Stimulated activated effector memory CD8-positive, alpha-beta T cell treated with anti-CD3 and anti-CD28 coated beads, Interleukin-12 subunit alpha, Interleukin-12 subunit beta, amount 100 ng/mL, for 72 hours (primary cell): ENCODE measurements around the gene MMP28.

ENCODE experiments used
- ATAC-seq: fragments of 150-1000 bp; cut with Tn5 transposase; 2 replicates; pipeline ENCODE4 v1.10.0; 2021
- DNase-seq, 2 donors: peaks; one replicate each; pipeline ENCODE4 v3.0.0; 2021 to 2022; ENCODE audit warnings: low spot score in 2 of 2
- H3K27ac Mint-ChIP-seq: one replicate; pipeline ENCODE4 v1.8.0; 2022; ENCODE audit warnings: mild to moderate bottlenecking, mixed read lengths
- H3K36me3 Mint-ChIP-seq: one replicate; pipeline ENCODE4 v1.8.0; 2022; ENCODE audit warnings: mild to moderate bottlenecking, mixed read lengths
- H3K4me1 Mint-ChIP-seq: one replicate; pipeline ENCODE4 v1.8.0; 2022; ENCODE audit warnings: mixed read lengths
- H3K4me3 Mint-ChIP-seq: one replicate; pipeline ENCODE4 v1.8.0; 2022; ENCODE audit warnings: mild to moderate bottlenecking, mixed read lengths
- H3K9me3 Mint-ChIP-seq: one replicate; pipeline ENCODE4 v1.8.0; 2022; ENCODE audit warnings: mixed read lengths

The MMP28 gene

DNA sequence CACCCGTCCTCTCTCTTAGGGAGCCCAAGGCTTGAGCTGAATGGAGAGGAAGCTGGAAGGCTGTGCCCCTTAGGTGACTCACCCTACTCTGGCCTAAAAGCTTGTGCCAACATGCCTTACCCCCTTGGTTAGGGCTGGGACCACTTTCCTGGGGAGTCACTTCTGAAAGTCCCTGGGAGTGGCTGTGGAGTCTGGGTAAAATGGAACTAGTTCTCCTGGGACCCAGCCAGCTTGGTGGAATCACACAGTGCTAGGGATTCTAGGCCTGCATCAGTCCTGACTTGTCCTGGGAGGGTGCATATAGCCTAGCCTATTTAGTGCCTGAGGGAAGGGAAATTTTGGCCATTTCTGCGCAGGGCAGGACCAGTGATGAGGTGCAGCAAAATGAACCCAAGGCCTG lies 10.5 kb downstream of the MMP28 start:
- Mint-ChIP-seq H3K36me3 (no peaks in the 10 kb centered on the region), H3K4me3 (no peak overlapping the region), H3K27ac (no peak overlapping the region), H3K4me1 (no peaks in the 10 kb centered on the region), H3K9me3 (no peaks in the 10 kb centered on the region)
- no peak for DNase-seq
- ATAC-seq = no peak

DNA sequence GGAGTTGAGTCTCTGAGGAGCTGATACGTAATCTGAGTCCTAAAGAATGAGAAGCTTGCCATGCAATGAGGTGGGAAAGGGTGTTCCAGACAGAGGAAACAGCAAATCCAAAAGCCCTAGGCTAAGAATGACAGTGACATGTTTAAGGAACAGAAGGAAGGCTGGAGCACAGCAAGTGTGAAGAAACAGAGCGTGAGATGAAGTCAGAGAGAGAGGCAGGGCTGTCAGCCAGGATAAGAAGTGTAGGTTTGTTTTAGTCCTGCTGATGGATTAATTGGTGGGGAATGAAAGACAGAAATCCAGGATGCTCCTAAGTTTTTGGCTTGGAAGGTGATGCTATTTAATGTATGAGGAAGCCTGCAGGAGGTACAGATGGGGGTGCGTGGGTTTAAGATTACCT lies 14.5 kb downstream of the MMP28 start:
- DNase-seq (no peak), ATAC-seq (no peak)
- Mint-ChIP-seq H3K36me3 (no peaks in the 10 kb centered on the region), H3K4me3 (no peak overlapping the region), H3K4me1 (no peaks in the 10 kb centered on the region), H3K9me3 (no peaks in the 10 kb centered on the region), H3K27ac (no peak overlapping the region)

DNA sequence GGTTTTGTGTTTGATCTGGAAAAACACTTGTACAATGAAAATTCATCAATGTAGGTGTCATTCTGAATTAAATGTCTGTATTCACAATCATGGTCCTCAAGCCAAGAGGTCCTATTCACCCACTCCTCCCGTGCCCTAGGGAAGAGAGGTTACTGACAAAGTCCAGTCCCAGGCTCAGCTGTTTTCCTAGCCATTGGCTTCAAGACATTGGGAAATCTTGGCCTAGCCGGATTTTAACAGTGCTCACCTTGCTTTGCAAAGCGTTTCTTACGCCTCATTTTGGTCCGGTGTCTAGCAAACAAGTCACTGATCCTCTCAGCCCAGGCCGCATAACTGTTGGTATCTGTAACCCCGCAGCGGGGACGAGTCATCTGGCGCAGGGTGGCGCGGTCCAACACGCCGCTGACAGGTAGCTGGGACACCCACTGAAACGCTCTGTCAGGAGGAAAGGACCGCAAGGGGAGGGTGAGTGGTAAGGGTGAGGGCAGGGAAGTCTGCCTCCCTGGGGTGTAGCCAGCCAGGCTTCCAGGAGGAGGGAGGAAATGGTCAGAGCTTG lies 16.7 kb downstream of the MMP28 start:
- Mint-ChIP-seq H3K9me3 (no peaks in the 10 kb centered on the region), H3K4me3 (no peak overlapping the region), H3K27ac (no peak overlapping the region), H3K36me3 (no peaks in the 10 kb centered on the region), H3K4me1 (no peaks in the 10 kb centered on the region)
- DNase-seq (no peak), ATAC-seq (no peak)

DNA sequence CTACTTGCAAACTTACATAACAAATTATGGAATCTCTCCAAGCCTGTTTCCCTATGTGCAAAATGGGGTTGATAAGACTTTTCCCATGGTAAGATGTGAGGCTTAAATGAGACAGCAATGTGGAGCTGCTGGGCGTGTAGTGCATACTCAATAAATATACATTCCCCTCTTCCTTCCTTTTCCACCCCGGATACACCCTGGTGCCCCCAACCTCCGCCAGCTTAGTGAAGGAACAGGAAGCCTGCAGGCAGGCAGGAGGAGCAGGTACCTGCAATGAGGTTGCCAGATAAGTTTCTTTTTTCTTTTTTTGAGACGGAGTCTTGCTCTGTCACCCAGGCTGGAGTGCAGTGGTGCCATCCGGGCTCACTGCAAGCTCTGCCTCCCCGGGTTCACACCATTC lies 19.9 kb downstream of the MMP28 start:
- H3K27ac Mint-ChIP-seq = no peak overlapping the region
- no peak overlapping the region for H3K4me3 Mint-ChIP-seq
- ATAC-seq (no peak), DNase-seq (no peak)
- no peaks in the 10 kb centered on the region for H3K9me3 Mint-ChIP-seq
- H3K36me3 Mint-ChIP-seq = no peaks in the 10 kb centered on the region
- no peaks in the 10 kb centered on the region for H3K4me1 Mint-ChIP-seq

DNA sequence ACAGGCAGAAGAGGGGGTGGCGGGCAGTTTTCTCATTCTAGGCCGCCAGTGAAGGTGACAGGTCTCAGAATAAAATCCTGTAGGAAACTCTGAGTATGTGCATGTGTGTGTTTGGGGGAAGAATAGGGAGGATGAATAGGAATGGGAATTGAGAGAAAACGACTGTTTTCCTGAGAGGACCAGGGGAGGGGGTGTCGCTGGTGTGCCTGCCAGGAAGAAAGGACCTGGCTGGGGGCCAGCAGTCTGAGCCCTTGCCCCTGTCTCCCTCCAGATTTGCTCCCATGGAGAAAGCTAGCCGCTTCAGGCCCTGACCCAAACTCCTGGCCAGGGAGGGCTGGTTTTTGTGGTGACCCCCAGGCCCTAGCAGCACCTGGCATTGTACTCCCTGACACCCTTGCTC lies 20.4 kb downstream of the MMP28 start:
- ATAC-seq (no peak), DNase-seq (no peak)
- no peak overlapping the region for H3K27ac Mint-ChIP-seq
- no peaks in the 10 kb centered on the region for H3K9me3 Mint-ChIP-seq
- H3K4me1 Mint-ChIP-seq = no peaks in the 10 kb centered on the region
- no peak overlapping the region for H3K4me3 Mint-ChIP-seq
- H3K36me3 Mint-ChIP-seq = no peaks in the 10 kb centered on the region

DNA sequence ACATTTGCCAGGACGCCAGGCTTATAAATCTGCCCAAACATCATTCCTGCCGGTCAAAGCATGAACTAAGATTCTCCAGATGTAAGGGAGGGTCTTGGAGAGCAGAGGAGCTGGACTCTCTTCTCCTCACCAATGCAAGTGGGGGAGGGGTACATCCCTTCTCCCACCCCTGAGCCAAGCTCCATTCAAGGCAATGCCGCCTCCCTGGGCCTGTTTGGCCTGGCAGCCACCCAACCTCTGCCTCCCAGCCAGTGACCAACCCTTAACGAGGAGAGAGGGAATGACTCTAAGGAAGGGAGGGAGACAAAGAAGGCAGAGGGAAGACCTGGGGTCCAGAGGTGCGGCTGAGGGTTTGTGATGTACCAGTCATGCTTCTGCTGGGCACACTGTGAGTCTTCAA lies 20.9 kb downstream of the MMP28 start:
- no peaks in the 10 kb centered on the region for H3K4me1 Mint-ChIP-seq
- DNase-seq (no peak), ATAC-seq (no peak)
- H3K27ac Mint-ChIP-seq = no peak overlapping the region
- no peaks in the 10 kb centered on the region for H3K36me3 Mint-ChIP-seq
- no peak overlapping the region for H3K4me3 Mint-ChIP-seq
- H3K9me3 Mint-ChIP-seq = no peaks in the 10 kb centered on the region

DNA sequence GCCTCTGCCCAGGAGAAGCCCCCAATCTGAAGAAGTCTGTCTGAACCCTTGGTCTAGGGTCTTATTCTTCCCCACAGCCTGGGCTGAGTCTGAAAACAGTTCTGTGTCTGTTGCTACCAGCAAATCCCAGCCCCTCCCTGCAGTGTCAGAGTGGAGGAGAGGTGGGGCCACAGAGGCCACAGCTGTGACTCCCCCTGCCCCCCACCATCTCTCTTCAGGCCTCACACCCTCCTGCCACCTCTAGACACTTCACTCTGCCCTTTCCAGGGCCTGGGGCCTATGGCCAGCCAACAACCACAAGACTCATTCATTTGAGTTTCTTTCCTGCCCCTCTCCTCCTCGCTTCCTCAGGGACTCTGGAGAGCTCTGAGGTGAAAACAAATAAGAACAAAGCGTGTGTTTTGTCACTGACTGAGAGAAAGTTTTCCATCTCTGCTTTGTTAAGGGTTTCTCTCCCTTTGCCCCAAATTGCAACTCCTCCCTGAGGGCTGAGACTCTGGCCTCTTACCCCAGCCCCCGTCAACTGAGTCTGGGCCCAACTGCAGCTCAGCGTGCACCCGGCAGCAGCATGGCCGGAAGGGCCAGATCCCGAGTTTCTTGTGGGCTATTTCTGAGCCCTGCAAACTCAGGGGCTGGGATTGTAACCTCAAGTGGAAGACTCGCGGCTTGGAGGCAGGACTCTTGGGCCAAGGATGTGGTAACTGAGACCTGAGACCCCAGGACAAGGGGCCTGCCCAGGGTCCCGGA lies 21.6 kb downstream of the MMP28 start:
- Mint-ChIP-seq H3K36me3 (no peaks in the 10 kb centered on the region), H3K9me3 (no peaks in the 10 kb centered on the region), H3K4me1 (no peaks in the 10 kb centered on the region), H3K4me3 (no peak overlapping the region), H3K27ac (no peak overlapping the region)
- DNase-seq (no peak), ATAC-seq (peak; percentile 28)

DNA sequence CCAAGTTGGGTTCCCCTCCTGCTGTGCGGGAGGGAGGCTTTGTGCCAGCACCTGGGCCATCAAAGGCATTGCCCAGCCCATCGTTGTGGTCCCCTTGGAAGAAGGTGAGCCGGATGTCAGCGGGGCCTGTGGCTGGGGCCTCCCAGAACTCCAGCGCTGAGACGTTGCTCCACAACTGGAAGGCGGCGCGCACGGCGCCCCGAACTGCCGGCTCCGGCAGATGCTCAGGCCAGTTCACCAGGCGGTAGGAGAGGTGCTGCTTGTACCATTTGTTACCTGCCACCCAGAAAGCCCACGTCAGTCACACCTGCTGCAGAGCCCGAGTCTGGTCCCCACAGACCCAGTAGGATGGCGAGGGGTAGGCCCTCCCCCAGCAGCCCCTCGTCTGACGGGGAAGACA lies 22.3 kb downstream of the MMP28 start:
- no peaks in the 10 kb centered on the region for H3K4me1 Mint-ChIP-seq
- H3K27ac Mint-ChIP-seq = no peak overlapping the region
- H3K4me3 Mint-ChIP-seq = no peak overlapping the region
- DNase-seq = no peak
- H3K9me3 Mint-ChIP-seq = no peaks in the 10 kb centered on the region
- H3K36me3 Mint-ChIP-seq = no peaks in the 10 kb centered on the region
- ATAC-seq = peak; percentile 22

DNA sequence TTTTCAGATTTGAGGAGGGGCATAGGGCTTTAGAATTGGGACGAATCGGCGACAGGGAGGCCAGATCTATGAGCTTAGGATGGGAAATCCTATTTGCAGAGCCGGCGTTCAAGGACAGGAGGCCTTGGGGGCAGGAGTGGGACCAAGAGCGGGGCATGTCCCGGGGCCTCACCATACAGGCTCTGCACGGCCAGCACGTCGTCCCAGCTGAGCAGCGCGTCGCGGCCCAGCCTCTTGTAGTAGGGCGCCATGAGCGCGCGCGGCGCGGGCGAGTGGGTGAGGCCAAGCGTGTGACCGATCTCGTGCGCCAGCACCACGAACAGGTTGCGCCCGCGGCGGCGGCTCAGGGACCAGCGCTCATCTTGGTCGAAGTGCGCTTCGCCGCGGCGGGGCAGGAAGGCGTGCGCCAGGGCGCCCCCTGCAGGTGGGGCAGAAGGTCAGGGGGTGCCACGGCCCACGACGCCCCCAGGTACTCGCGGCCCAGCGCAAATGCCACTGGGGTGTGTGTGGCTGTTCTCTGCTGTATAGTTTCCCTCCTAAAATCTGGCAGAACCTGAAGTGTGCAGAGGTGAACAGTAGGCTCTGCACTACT lies 25.4 kb downstream of the MMP28 start:
- Mint-ChIP-seq H3K4me1 (peaks cover under 1% of the 10 kb centered on the region), H3K27ac (no peak overlapping the region), H3K36me3 (no peaks in the 10 kb centered on the region), H3K4me3 (no peak overlapping the region), H3K9me3 (no peaks in the 10 kb centered on the region)
- no peak for DNase-seq
- ATAC-seq = no peak

DNA sequence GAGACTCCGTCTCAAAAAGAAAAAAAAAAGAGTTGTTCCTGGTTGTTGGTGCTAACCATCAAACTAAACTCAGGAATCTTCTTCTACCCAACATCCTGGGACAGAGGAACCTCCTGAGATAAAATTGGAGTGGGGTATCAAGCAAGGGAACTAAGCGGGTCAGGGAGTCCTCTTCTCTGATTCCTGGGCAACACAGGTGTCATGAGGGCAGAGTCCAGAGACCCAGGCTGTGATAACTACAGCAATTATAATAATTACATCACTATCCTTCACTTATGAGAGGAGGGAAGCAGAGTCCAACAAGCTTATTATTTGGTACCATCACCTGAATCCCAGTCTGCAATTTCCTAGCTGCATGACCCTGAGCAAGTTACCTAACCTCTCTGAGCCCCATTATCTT lies 26.6 kb downstream of the MMP28 start:
- Mint-ChIP-seq H3K4me3 (no peak overlapping the region), H3K27ac (no peak overlapping the region), H3K9me3 (no peaks in the 10 kb centered on the region), H3K4me1 (peaks cover 7% of the 10 kb centered on the region), H3K36me3 (peaks cover 4% of the 10 kb centered on the region)
- ATAC-seq = no peak
- no peak for DNase-seq

DNA sequence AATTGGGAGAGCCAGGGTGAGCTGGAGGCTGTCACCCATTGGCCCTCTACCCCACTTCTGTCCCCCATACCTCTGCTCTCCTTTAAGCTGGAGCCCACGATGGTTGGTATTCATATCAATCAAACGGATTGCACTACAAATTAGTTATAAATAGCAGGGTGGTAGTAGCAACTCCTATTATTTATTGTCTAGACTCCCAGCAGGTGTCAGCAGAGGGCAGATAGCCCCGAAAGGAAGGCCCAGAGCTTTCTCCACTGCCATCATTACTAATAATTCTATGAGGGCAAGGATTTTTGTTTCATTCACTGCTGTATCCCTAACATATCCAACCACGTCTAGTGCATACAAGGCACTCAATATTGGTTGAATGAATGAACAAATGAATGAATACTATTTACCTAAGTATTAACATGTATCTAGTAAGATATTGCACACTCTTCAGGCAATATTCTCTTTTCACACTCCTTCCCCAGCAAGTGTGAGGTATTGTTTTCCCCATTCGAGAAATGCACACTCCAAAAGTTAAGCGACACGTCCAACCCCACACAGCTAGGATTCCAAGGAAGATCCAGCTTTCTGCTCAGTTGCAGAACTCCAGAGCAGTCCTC lies 28.4 kb downstream of the MMP28 start:
- peaks cover 7% of the 10 kb centered on the region for H3K4me1 Mint-ChIP-seq
- no peak overlapping the region for H3K27ac Mint-ChIP-seq
- no peak overlapping the region for H3K4me3 Mint-ChIP-seq
- H3K36me3 Mint-ChIP-seq = peaks cover 4% of the 10 kb centered on the region
- no peaks in the 10 kb centered on the region for H3K9me3 Mint-ChIP-seq
- ATAC-seq (no peak), DNase-seq (no peak)

DNA sequence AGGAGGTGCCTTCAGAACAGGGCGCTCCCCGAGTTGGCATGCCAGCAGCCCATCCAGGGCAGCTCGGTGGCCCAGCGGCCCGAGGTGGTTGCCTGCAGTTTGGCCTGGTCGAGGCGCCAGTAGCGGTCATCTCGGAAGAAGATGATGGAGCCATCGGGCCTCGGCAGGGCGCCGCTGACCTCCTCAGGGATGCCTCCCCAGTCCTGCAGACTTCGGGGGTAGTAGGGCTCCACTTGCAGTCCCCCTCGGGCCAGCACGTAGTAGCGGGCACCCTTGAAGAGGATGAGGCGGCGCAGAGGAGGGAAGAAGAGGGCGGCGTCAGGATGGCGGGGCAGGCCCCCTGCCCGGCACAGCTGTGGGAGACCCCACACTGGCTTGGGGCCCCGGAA lies 29.0 kb downstream of the MMP28 start:
- Mint-ChIP-seq H3K4me1 (peaks cover 7% of the 10 kb centered on the region), H3K36me3 (peaks cover 4% of the 10 kb centered on the region), H3K9me3 (no peaks in the 10 kb centered on the region), H3K27ac (no peak overlapping the region), H3K4me3 (no peak overlapping the region)
- no peak for DNase-seq
- no peak for ATAC-seq

DNA sequence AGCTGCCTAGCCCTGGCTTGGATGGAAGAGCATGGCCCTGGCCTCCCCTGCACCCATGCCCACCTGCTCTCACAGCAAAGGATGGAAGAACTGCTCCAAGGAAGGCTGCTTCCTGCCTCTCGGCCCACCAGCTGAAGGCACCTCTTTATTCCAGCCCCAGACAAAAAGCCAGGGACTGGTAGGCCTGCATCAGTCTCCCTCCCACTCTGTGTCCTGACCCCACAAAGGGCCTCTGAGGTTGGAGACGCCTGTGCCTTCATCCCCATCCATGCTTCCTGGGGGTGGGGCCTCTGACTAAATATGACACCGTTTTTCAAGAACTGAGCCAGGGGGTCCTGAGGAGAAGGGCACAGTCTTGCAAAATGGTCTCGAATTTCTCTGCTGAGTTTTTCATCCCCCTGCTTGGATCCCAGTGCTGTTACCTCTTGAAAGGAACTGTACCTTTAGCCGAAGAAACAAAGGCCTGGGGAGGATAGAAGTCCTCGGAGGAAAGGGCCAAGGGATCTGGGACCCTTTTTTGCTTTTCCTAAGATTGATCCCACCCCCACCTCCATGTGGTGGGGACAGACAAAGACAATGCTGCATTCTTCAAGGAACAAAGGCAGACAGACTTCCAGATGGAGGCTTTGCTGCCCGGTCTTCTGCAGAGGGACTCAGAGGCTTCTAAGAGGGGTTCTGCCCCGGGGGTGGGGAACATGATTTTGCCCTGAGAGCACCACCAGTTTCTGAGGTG lies 29.5 kb downstream of the MMP28 start:
- Mint-ChIP-seq H3K27ac (no peak overlapping the region), H3K9me3 (no peaks in the 10 kb centered on the region), H3K4me1 (peaks cover 7% of the 10 kb centered on the region), H3K4me3 (peak overlapping the region; percentile 90), H3K36me3 (peaks cover 4% of the 10 kb centered on the region)
- ATAC-seq (no peak), DNase-seq (no peak)

DNA sequence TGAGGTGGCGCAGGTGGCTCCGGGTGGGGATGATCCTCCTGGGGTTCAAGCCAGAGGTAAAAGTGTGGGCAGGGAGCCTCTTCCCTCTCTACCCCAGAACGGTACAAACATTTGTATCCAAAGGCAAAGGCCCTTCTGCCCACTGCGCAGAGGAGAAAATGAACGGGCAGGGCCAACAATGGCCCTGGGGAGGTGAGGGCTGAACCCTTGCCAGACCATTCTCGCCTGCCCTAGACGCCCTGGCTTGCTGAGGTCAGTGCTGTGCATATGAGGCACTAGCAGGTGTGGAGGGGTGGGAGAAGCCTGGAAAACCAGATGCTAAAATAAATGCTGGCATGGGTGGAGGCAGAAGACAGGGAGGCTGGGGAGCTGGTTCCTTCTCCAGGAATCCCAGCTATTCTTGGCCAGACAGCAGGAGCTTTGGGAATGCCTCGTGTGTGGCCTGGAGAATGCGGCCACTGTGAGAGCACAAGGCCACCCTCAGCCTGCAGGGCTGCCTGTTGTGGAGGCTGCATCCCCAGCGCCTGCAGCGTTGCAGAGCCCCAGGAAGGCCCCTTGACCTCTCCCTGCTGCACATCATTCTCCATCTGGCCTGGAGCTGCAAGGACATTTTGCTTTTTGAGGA lies 30.2 kb downstream of the MMP28 start:
- Mint-ChIP-seq H3K9me3 (no peaks in the 10 kb centered on the region), H3K36me3 (peaks cover 4% of the 10 kb centered on the region), H3K27ac (no peak overlapping the region), H3K4me3 (peak overlapping the region; percentile 90), H3K4me1 (peaks cover 7% of the 10 kb centered on the region)
- DNase-seq (no peak), ATAC-seq (no peak)
